Bronchial epithelial cell (primary cell): ENCODE measurements around the gene ANKRD53. TPM values are rescaled to one million over a fixed set of nuclear protein-coding genes. Genes with fewer than 3 reads are reported as not detected.

Source experiments
- DNase-seq: peaks from one replicate; pipeline ENCODE4 v3.0.0-alpha.2; 2010; ENCODE audit warnings: low read depth
- FAIRE-seq: peaks from 2 replicates; lab custom pipeline; 2011; peaks lifted over from hg19 to GRCh38; lab: Jason Lieb, UNC
- H3K27me3 ChIP-seq: 2 replicates; pipeline ENCODE4 v1.5.1; 2011; ENCODE audit warnings: low read length; ENCODE audit not compliant: control insufficient read depth, insufficient read depth
- H3K36me3 ChIP-seq: 2 replicates; pipeline ENCODE4 v1.5.1; 2011; ENCODE audit warnings: low read length; ENCODE audit not compliant: control insufficient read depth, insufficient read depth
- H3K4me3 ChIP-seq: 2 replicates; pipeline ENCODE4 v1.5.1; 2011; ENCODE audit warnings: mild to moderate bottlenecking, low read depth, low read length, control low read depth
- CTCF ChIP-seq: IDR thresholded peaks from 2 replicates; pipeline ENCODE4 v1.5.1; 2011; ENCODE audit warnings: mild to moderate bottlenecking, moderate library complexity, low read length, control low read depth, inconsistent platforms; ENCODE audit not compliant: insufficient read depth, severe bottlenecking
- total RNA-seq: library from RNA; depleted of rRNA; stranded (reverse); fragments of >200 nt; gene quantifications from 2 replicates; pipeline ENCODE4 v1.2.1, GENCODE V29; 2014

The ANKRD53 gene
- total RNA-seq, 1 donor from 2014 or later: not detected

DNA sequence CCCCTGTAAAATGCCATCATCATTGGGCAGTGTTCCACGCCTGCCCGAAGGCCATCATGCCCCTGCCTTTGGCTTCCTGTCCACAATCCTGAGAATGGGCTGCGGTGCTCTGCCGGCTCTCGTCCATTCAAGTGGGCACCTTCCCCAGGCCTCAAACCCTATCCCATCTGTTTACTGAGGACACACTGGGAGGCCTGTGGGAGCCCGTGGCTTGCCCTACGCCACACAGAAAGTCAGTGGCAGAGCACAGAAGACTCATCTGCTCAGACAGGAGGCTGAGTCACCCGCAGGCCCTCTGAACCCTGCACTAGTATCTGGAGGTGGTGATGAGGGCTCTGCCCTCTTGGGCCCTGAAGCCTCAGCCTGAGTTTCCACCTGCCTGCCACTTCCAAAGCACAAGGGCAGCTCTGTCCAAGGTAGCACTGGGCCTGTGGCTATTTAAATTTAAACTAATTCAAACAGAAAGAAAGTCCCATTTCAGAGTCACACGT lies 19.1 kb upstream of the ANKRD53 start:
- DNase-seq (no peak), FAIRE-seq (no peak)
- Histone ChIP-seq H3K27me3 (peaks cover 6% of the 10 kb centered on the region), H3K4me3 (no peak overlapping the region), H3K36me3 (no peaks in the 10 kb centered on the region)
- TF ChIP-seq CTCF: no peak

DNA sequence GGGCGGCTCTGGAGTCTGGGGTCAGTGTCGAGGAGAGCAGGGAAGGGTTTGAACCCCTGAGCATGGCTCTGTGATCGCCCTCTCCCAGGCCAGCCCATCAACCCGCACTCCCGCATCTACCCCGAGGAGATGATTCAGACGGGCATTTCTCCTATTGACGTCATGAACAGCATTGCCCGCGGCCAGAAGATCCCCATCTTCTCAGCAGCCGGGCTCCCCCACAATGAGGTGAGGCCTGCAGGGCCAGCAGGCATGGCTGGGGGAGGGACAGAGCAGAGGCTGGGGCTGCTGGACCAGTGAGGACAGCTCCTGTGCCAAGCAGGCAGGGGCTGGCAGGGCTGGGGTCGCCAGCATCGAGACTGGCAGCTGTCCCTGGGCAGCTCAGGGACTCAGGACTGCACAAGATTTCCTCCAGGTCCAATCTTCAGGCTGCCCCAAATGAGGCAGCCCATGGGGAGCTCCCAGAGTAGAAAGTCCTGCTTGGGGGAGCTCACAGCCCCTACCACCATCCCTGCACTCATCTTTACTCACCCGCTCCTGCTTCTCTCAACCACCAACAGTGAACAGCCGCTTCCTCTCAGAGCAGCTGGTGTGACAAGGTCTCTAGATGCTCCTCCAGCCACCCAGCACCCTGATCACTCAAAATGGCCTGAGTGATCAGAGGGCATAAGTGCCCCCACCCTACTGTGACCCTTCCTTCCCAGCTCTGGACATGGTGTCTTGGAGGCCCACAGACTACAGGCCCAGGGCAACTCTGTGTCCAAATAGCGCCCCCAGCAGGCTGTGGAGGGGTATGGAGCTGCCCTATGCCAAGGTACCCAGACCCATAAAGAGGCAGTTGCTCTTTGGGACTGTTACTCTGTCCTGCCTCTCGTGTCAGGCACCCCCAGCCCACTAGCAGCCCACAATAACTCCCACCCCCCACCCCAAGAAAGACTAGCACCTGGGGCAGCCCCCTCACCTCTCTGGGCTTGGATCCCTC lies 18.3 kb upstream of the ANKRD53 start:
- no peak for TF ChIP-seq CTCF
- DNase-seq (no peak), FAIRE-seq (no peak)
- Histone ChIP-seq H3K36me3 (no peaks in the 10 kb centered on the region), H3K27me3 (no peaks in the 10 kb centered on the region), H3K4me3 (no peak overlapping the region)

DNA sequence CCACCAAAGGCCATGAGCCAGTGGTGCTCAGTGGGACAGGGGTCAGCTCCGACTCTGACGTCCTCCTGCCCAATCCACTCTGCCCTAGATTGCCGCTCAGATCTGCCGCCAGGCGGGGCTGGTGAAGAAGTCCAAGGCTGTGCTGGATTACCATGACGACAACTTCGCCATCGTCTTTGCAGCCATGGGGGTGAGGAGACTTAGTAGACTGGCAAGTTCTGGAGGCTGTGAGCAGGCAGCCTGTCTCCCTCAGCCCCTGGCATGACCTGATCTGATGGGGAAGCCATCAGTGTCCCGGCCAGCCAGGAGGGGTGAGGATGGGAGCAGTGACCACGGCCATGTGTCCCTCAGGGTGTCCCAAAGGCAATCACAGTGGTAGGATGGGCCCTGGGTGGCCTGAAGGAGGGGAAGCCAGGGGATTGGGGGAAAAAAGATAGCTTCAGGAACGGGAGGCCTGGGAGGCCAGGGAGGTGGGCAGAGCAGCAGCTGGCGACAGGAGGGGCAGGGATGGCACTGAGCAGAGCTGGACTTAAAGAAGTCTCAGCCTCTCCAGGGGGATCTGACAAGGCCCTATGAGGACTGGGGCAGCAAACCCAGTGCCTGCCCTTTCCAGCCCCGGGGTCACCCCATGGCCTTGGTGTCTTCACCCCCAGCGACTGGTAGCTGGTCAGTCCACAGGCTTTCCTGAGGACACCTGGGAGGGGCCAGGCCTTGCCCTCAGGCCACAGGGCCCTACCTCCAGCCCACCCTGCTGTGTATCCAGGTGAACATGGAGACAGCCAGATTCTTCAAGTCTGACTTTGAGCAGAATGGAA lies 17.4 kb upstream of the ANKRD53 start:
- no peak for DNase-seq
- Histone ChIP-seq H3K4me3 (no peak overlapping the region), H3K27me3 (no peaks in the 10 kb centered on the region), H3K36me3 (no peaks in the 10 kb centered on the region)
- peak; percentile 18 for TF ChIP-seq CTCF
- FAIRE-seq: no peak

DNA sequence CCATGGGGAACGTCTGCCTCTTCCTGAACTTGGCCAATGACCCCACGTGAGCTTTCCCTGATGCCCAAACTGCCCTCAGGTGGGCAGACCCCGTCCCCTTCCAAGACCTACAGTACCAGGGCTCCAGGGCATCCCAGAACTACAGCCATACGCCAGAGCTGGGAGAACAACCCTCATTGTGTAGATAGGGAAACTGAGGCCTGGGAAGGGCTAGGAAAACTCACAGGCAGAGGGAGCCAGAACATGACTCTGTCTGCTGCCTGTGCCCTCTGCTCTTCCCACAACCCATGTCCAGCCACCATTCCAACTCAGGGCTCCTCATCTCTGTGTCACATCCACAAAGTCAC lies 16.8 kb upstream of the ANKRD53 start:
- Histone ChIP-seq H3K4me3 (no peak overlapping the region), H3K36me3 (no peaks in the 10 kb centered on the region), H3K27me3 (no peaks in the 10 kb centered on the region)
- TF ChIP-seq CTCF: no peak
- FAIRE-seq (no peak), DNase-seq (no peak)

DNA sequence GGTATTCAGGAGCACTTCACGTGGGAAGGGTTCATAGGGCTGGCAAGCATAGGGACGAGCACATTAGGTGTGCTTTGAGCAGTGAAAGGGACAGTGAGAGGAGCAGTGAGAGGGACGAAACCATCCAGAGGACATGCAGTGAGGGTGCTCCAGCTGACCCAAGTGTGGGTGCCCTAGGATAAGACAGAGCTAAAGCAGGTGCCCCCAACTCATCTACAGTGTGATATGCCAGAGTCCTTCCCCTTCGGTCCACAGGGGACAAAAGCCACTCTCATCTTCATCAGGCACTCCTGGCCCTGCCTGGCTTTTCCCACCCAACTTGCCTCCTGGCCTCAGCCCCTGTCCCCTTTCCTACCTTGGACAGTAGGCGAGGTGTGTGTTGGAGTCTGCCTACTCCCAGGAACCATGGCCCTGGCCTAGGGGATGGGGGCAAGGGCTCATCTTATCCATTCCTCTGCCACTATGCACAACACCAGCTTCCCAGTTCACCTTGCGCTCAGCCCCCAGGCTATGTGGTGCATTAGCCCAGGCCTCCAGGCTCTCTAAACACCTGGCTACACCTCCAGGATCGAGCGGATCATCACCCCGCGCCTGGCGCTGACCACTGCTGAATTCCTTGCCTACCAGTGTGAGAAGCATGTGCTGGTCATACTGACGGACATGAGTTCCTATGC lies 16.1 kb upstream of the ANKRD53 start:
- no peak for DNase-seq
- no peak overlapping the region for H3K4me3 ChIP-seq
- H3K27me3 ChIP-seq: no peaks in the 10 kb centered on the region
- TF ChIP-seq CTCF: no peak
- H3K36me3 ChIP-seq: no peaks in the 10 kb centered on the region
- no peak for FAIRE-seq
